Sigmoid colon (tissue), 7 donors: ENCODE data around the gene ABHD17C. TPM values are rescaled to one million over a fixed set of nuclear protein-coding genes. Genes with fewer than 3 reads are reported as not detected.
A peak's percentile ranks its signal among the peaks of the same experiment; 100 is the strongest.

Experiments used
- DNase-seq: peaks from one replicate; pipeline ENCODE4 v3.0.0-alpha.2; 2019
- H3K27ac ChIP-seq, 4 donors: fragments of 200-600 bp; sonication (generic); one replicate each; pipeline ENCODE4 v1.5.1; 2016 to 2019; ENCODE audit warnings: mild to moderate bottlenecking in 1 of 4
- H3K27me3 ChIP-seq, 3 donors: fragments of 200-600 bp; sonication (generic); one replicate each; pipeline ENCODE4 v1.5.1; 2019; ENCODE audit warnings: mild to moderate bottlenecking in 1 of 3
- H3K36me3 ChIP-seq, 4 donors: fragments of 200-600 bp; sonication (generic); one replicate each; pipeline ENCODE4 v1.5.1; 2016 to 2019
- H3K4me1 ChIP-seq, 4 donors: fragments of 200-600 bp; sonication (generic); one replicate each; pipeline ENCODE4 v1.5.1; 2017 to 2019
- H3K4me3 ChIP-seq, 4 donors: fragments of 200-600 bp; sonication (generic); one replicate each; pipeline ENCODE4 v1.5.1; 2017 to 2019; ENCODE audit warnings: mild to moderate bottlenecking in 2 of 4, moderate library complexity in 1 of 4
- H3K9me3 ChIP-seq, 4 donors: fragments of 200-600 bp in 3 of 4; sonication (generic) in 3 of 4; one replicate each; pipeline versions ENCODE4 v1.5.1 to v1.6.1; 2013 to 2019
- CTCF ChIP-seq, 4 experiments: fragments of 450-650 bp in 3 of 4; fragments of 200-600 bp in 1 of 4; IDR thresholded peaks; one replicate each; pipeline ENCODE4 v1.5.1; 2016 to 2019; ENCODE audit warnings: antibody characterized with exemption in 4 of 4, mild to moderate bottlenecking in 3 of 4, moderate library complexity in 2 of 4
- EP300 ChIP-seq, 4 donors: sonication (generic); formaldehyde crosslinking; IDR thresholded peaks; one replicate each; pipeline ENCODE4 v1.6.1; 2017; ENCODE audit warnings: antibody characterized with exemption in 4 of 4
- POLR2A ChIP-seq, 2 donors: fragments of 450-650 bp; IDR thresholded peaks; one replicate each; pipeline ENCODE4 v1.6.1; 2016; ENCODE audit warnings: antibody characterized with exemption in 2 of 2, mild to moderate bottlenecking in 2 of 2, moderate library complexity in 2 of 2
- POLR2AphosphoS5 ChIP-seq, 4 donors: sonication (generic); formaldehyde crosslinking; IDR thresholded peaks; one replicate each; pipeline ENCODE4 v1.6.1; 2017; ENCODE audit warnings: antibody characterized with exemption in 4 of 4
- WGBS, 2 donors: extraction: QIAGEN DNeasy Blood & Tissue Kit; methylation state at CpG; one replicate each; pipeline ENCODE4 v1.1.7; 2013; 5-methylcytosine and 5-hydroxymethylcytosine counted together
- intact Hi-C: fragments of 100-400 bp; cut with DNase I; formaldehyde crosslinking; loops from one replicate; pipeline ENCODE4 v1.15.1; 2023
- polyA plus RNA-seq, 3 donors: library from polyadenylated mRNA; stranded (reverse); fragments of 200-250 nt; gene quantifications; one replicate each; pipeline ENCODE4 v1.2.3, GENCODE V29; 2013
- total RNA-seq, 4 donors: library from RNA; depleted of rRNA; stranded (reverse); fragments of >200 nt; gene quantifications; one replicate each; pipeline ENCODE4 v1.1.0, GENCODE V29; 2016
- donor health status: healthy with polysubstance abuse.
- donor health status: Bipolar disorder and iron deficiency.
- donor health status: healthy.

The ABHD17C gene
- total and polyA plus RNA-seq, 7 donors: 2.0 to 174 (median 4.2) TPM

GRCh38 chr15:80722811-80723210 lies 27.7 kb downstream of the ABHD17C start:
- H3K4me3 ChIP-seq: no peak overlapping the region
- intact Hi-C loops: no loop called here
- no peaks in the 10 kb centered on the region for H3K9me3 ChIP-seq
- WGBS, 2 donors: 92 to 95% methylated on average over 4 of the region's 4 CpGs
- H3K36me3 ChIP-seq: no peaks in the 10 kb centered on the region
- no peak for TF ChIP-seq POLR2AphosphoS5 (IDR thresholded peaks at IDR 0.05)
- no peak for TF ChIP-seq EP300 (IDR thresholded peaks at IDR 0.05)
- TF ChIP-seq CTCF (IDR thresholded peaks at IDR 0.05): no peak
- no peak for TF ChIP-seq POLR2A (IDR thresholded peaks at IDR 0.05)
- DNase-seq: no peak
- no peaks in the 10 kb centered on the region for H3K27me3 ChIP-seq
- no peak overlapping the region for H3K27ac ChIP-seq
- peaks cover 0 to 11% (median 9%) of the 10 kb centered on the region in 4 donors for H3K4me1 ChIP-seq

GRCh38 chr15:80727196-80727595 lies 32.1 kb downstream of the ABHD17C start:
- TF ChIP-seq EP300 (IDR thresholded peaks at IDR 0.05) (no peak), CTCF (IDR thresholded peaks at IDR 0.05) (no peak), POLR2AphosphoS5 (IDR thresholded peaks at IDR 0.05) (no peak), POLR2A (IDR thresholded peaks at IDR 0.05) (no peak)
- WGBS, 2 donors: 80 to 85% methylated on average over 4 of the region's 4 CpGs
- H3K9me3 ChIP-seq: no peaks in the 10 kb centered on the region
- H3K4me1 ChIP-seq: peaks cover 0 to 38% (median 15%) of the 10 kb centered on the region in 4 donors
- H3K27me3 ChIP-seq: no peaks in the 10 kb centered on the region
- H3K4me3 ChIP-seq: no peak overlapping the region
- no peaks in the 10 kb centered on the region for H3K36me3 ChIP-seq
- H3K27ac ChIP-seq: peak overlapping the region in 1 of 4 donors; percentile 53
- DNase-seq: no peak
- intact Hi-C loops: no loop called here

- no peaks in the 10 kb centered on the region for H3K9me3 ChIP-seq
- peaks cover 0 to 42% (median 17%) of the 10 kb centered on the region in 4 donors for H3K4me1 ChIP-seq
- no peaks in the 10 kb centered on the region for H3K36me3 ChIP-seq
- no peak overlapping the region for H3K4me3 ChIP-seq
- intact Hi-C loops: no loop called here
- H3K27ac ChIP-seq: peak overlapping the region in 1 of 4 donors; percentile 53
- 92 to 94% methylated on average over 5 of the region's 5 CpGs for WGBS, 2 donors
- TF ChIP-seq CTCF (IDR thresholded peaks at IDR 0.05) (no peak), POLR2AphosphoS5 (IDR thresholded peaks at IDR 0.05) (no peak), EP300 (IDR thresholded peaks at IDR 0.05) (no peak), POLR2A (IDR thresholded peaks at IDR 0.05) (no peak)
- no peaks in the 10 kb centered on the region for H3K27me3 ChIP-seq
- no peak for DNase-seq
Measured at GRCh38 chr15:80727596-80727995, 32.5 kb downstream of the ABHD17C start.

GRCh38 chr15:80730387-80730786 lies 35.3 kb downstream of the ABHD17C start:
- peaks cover 0 to 55% (median 22%) of the 10 kb centered on the region in 4 donors for H3K4me1 ChIP-seq
- H3K27me3 ChIP-seq: no peaks in the 10 kb centered on the region
- intact Hi-C loops: no loop called here
- H3K36me3 ChIP-seq: no peaks in the 10 kb centered on the region
- no peak for DNase-seq
- H3K9me3 ChIP-seq: no peaks in the 10 kb centered on the region
- H3K27ac ChIP-seq: peak overlapping the region in 3 of 4 donors; percentile 18 to 56 (median 25)
- no peak overlapping the region for H3K4me3 ChIP-seq
- 85 to 87% methylated on average over 7 of the region's 7 CpGs for WGBS, 2 donors
- TF ChIP-seq POLR2AphosphoS5 (IDR thresholded peaks at IDR 0.05) (no peak), CTCF (IDR thresholded peaks at IDR 0.05) (no peak), POLR2A (IDR thresholded peaks at IDR 0.05) (no peak), EP300 (IDR thresholded peaks at IDR 0.05) (no peak)

GRCh38 chr15:80730926-80731325 lies 35.8 kb downstream of the ABHD17C start:
- 74 to 79% methylated on average over 6 of the region's 6 CpGs for WGBS, 2 donors
- Histone ChIP-seq H3K4me3 (no peak overlapping the region), H3K4me1 (peaks cover 0 to 57% (median 22%) of the 10 kb centered on the region in 4 donors), H3K27ac (peak overlapping the region in 3 of 4 donors; percentile 18 to 56 (median 25)), H3K27me3 (no peaks in the 10 kb centered on the region), H3K9me3 (no peaks in the 10 kb centered on the region), H3K36me3 (no peaks in the 10 kb centered on the region)
- no peak for DNase-seq
- intact Hi-C loops: no loop called here
- no peak for TF ChIP-seq POLR2AphosphoS5 (IDR thresholded peaks at IDR 0.05)
- TF ChIP-seq CTCF (IDR thresholded peaks at IDR 0.05): no peak
- no peak for TF ChIP-seq EP300 (IDR thresholded peaks at IDR 0.05)
- no peak for TF ChIP-seq POLR2A (IDR thresholded peaks at IDR 0.05)
